Measurements from ENCODE around the gene TBC1D7.

DNA sequence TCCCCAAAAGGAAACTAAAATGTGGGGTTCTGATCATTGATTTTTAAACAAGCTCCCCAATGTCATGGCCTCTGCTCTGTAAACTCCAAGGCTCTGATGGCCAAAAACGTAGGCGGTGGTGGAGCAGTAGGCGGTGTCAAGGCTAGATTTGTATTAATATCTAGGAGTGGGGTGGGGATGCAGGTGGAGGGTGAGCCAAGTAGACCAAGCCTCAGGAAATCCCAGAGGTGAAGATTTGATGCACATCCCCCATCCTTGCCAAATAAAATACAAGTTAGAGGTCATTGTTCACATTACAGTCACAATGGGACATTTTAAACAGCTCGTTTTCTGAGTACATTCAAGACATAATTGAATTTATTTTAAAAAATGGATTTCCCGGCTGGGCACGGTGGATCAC lies 30.9 kb upstream of the TBC1D7 start:
- TF ChIP-seq POLR2AphosphoS5 (IDR thresholded peaks at IDR 0.05; ENCODE audit: low read depth, low read length) (no peak), POLR2A (IDR thresholded peaks at IDR 0.05; ENCODE audit: low read depth, low read length) (no peak), TAF1 (IDR thresholded peaks at IDR 0.05; ENCODE audit: borderline replicate concordance, low read depth, low read length) (no peak)

All from GM12892 (cell line).